Vagina (tissue), 2 donors: ENCODE measurements around the gene ERMN. TPM values are rescaled to one million over a fixed set of nuclear protein-coding genes. Genes with fewer than 3 reads are reported as not detected.

ENCODE experiments used
- DNase-seq, 2 donors: peaks; one replicate each; pipeline ENCODE4 v3.0.0-alpha.2; 2017; ENCODE audit errors: extremely low spot score in 2 of 2
- H3K27ac ChIP-seq: fragments of 200-600 bp; sonication (generic); one replicate; pipeline ENCODE4 v1.5.1; 2019
- H3K27me3 ChIP-seq: fragments of 200-600 bp; sonication (generic); one replicate; pipeline ENCODE4 v1.5.1; 2019
- H3K36me3 ChIP-seq, 2 donors: fragments of 200-600 bp; sonication (generic); one replicate each; pipeline ENCODE4 v1.5.1; 2017 to 2019
- H3K4me1 ChIP-seq: fragments of 200-600 bp; sonication (generic); one replicate; pipeline ENCODE4 v1.5.1; 2019
- H3K4me3 ChIP-seq, 2 donors: fragments of 200-600 bp; sonication (generic); 1 replicate in 1 of 2; 2 replicates in 1 of 2; pipeline ENCODE4 v1.5.1; 2016 to 2019
- H3K9me3 ChIP-seq: fragments of 200-600 bp; sonication (generic); one replicate; pipeline ENCODE4 v1.5.1; 2019
- POLR2A ChIP-seq, 2 donors: fragments of 450-650 bp; IDR thresholded peaks; one replicate each; pipeline ENCODE4 v1.6.1; 2017; ENCODE audit warnings: antibody characterized with exemption in 2 of 2, mild to moderate bottlenecking in 2 of 2, moderate library complexity in 2 of 2
- POLR2AphosphoS5 ChIP-seq, 2 donors: sonication (generic); formaldehyde crosslinking; IDR thresholded peaks; one replicate each; pipeline ENCODE4 v1.9.0; 2017; ENCODE audit warnings: antibody characterized with exemption in 2 of 2, mild to moderate bottlenecking in 2 of 2, low read depth in 1 of 2; ENCODE audit not compliant: insufficient read depth in 1 of 2
- intact Hi-C: fragments of 100-400 bp; cut with DNase I; formaldehyde crosslinking; loops from one replicate; pipeline ENCODE4 v1.15.1; 2023
- total RNA-seq: library from RNA; depleted of rRNA; stranded (reverse); fragments of >200 nt; gene quantifications from one replicate; pipeline ENCODE4 v1.2.3, GENCODE V29; 2016
- TF ChIP-seq, protein P1 (sequence below), 3 experiments: fragments of 450-650 bp in 2 of 3; fragments of 200-600 bp in 1 of 3; sonication (generic) in 1 of 3; IDR thresholded peaks; one replicate each; pipeline ENCODE4 v1.5.1; 2017 to 2019; ENCODE audit warnings: antibody characterized with exemption in 3 of 3, mild to moderate bottlenecking in 2 of 3, moderate library complexity in 2 of 3

Gene ERMN
- total RNA-seq, 1 donor from 2014 or later: not detected

DNA sequence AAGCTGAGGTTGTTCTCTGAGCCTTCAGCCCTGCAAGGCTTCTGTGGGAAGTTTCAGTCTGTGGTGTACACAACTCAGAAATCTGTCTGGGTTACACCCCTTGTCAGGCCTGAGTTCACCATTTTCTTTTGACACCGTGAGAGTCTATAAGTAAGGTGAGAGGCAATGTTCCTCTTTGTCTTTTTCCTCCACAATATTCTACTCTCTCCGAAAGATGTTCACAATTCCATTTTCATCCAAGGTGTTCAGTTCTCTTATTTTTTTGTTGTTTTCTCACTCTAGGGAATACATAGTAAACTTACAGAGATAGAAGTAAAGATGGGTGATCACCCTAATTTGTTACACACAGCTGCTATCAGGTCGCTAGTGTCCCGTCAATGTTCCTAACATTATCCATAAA is 3.2 kb downstream of the ERMN start:
- TF ChIP-seq POLR2AphosphoS5 (IDR thresholded peaks at IDR 0.05; ENCODE audit: insufficient read depth in 1 of 2, low read depth in 1 of 2): no peak
- TF ChIP-seq, protein P1, sequence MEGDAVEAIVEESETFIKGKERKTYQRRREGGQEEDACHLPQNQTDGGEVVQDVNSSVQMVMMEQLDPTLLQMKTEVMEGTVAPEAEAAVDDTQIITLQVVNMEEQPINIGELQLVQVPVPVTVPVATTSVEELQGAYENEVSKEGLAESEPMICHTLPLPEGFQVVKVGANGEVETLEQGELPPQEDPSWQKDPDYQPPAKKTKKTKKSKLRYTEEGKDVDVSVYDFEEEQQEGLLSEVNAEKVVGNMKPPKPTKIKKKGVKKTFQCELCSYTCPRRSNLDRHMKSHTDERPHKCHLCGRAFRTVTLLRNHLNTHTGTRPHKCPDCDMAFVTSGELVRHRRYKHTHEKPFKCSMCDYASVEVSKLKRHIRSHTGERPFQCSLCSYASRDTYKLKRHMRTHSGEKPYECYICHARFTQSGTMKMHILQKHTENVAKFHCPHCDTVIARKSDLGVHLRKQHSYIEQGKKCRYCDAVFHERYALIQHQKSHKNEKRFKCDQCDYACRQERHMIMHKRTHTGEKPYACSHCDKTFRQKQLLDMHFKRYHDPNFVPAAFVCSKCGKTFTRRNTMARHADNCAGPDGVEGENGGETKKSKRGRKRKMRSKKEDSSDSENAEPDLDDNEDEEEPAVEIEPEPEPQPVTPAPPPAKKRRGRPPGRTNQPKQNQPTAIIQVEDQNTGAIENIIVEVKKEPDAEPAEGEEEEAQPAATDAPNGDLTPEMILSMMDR (IDR thresholded peaks at IDR 0.05): no peak
- no peak for TF ChIP-seq POLR2A (IDR thresholded peaks at IDR 0.05)
- no peak overlapping the region for H3K27ac ChIP-seq
- intact Hi-C loops: no loop called here

DNA sequence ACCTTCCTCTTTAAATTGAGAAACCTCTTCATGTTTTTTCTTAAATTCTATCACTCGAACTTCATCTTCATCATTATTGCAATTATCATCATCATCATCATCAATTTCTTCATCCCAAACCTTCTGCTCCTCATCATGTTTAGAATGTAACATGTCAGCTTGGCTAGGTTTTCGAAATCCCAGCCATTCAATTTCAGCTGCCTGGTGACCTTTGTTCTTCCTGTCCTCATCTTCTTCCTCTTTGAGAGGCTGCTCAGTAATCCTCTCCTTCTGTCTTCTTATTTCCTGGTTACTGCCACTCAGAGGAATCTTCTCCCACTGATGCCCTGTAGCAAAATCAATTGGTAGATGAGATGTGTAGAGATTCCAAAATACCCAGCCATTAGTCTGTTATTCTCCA is 4.2 kb downstream of the ERMN start:
- no peak overlapping the region for H3K4me3 ChIP-seq
- H3K4me1 ChIP-seq: no peaks in the 10 kb centered on the region
- intact Hi-C loops: no loop called here
- no peaks in the 10 kb centered on the region for H3K9me3 ChIP-seq
- H3K27me3 ChIP-seq: no peaks in the 10 kb centered on the region
- DNase-seq: no peak
- no peak overlapping the region for H3K27ac ChIP-seq
- TF ChIP-seq, protein P1 (IDR thresholded peaks at IDR 0.05): no peak
- TF ChIP-seq POLR2A (IDR thresholded peaks at IDR 0.05) (no peak), POLR2AphosphoS5 (IDR thresholded peaks at IDR 0.05; ENCODE audit: insufficient read depth in 1 of 2, low read depth in 1 of 2) (no peak)
- H3K36me3 ChIP-seq: no peaks in the 10 kb centered on the region

More for the DNA sequence above, 3.2 kb downstream of the ERMN start:
- DNase-seq: no peak
- H3K36me3 ChIP-seq: no peaks in the 10 kb centered on the region
- no peak overlapping the region for H3K4me3 ChIP-seq
- H3K4me1 ChIP-seq: no peaks in the 10 kb centered on the region
- H3K27me3 ChIP-seq: no peaks in the 10 kb centered on the region
- H3K9me3 ChIP-seq: no peaks in the 10 kb centered on the region

DNA sequence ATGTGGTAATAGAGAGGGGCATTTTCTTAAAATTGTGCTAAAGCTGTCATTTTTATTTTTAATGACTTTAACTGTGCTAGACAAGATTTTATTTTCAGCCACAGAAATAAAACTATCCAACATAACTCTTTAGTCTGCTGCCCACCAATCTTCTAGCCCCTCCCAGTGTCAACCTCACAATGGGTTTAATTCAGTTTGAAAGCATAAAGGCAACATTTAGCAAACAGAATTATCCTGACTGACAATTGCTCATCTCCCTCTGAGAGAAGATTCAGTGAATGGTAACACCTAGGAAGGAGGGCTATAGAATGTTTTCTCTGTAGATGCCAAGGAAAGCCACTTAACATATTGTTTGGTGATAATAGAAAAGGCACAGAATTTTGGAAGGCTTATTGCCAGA is 5.2 kb downstream of the ERMN start:
- intact Hi-C loops: no loop called here
- no peak for DNase-seq
- H3K9me3 ChIP-seq: no peaks in the 10 kb centered on the region

DNA sequence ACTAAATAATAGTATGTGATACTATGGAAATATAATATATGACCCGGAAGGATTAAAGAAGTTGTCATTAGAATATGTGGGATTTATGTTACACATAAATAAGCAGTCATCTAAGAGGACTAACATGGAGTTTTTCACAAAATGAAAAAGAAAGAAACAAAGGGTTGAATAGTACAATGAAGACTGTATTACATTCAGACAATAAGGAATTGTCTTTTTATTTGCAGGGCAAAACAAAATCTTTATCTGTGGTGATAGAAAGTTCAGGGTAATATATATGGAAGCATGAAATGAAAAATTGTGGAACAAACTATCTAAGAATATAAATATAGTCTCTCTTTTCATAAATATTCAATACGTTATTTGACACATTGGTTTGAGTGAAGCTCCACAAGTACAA is 5.8 kb downstream of the ERMN start:
- H3K36me3 ChIP-seq: no peaks in the 10 kb centered on the region
- H3K4me3 ChIP-seq: no peak overlapping the region
- H3K4me1 ChIP-seq: no peaks in the 10 kb centered on the region
- intact Hi-C loops: no loop called here
- TF ChIP-seq, protein P1 (IDR thresholded peaks at IDR 0.05): no peak
- TF ChIP-seq POLR2A (IDR thresholded peaks at IDR 0.05) (no peak), POLR2AphosphoS5 (IDR thresholded peaks at IDR 0.05; ENCODE audit: insufficient read depth in 1 of 2, low read depth in 1 of 2) (no peak)
- H3K9me3 ChIP-seq: no peaks in the 10 kb centered on the region
- DNase-seq: no peak
- no peak overlapping the region for H3K27ac ChIP-seq
- H3K27me3 ChIP-seq: no peaks in the 10 kb centered on the region

More for the DNA sequence above, 5.2 kb downstream of the ERMN start:
- H3K27me3 ChIP-seq: no peaks in the 10 kb centered on the region
- no peaks in the 10 kb centered on the region for H3K36me3 ChIP-seq
- TF ChIP-seq POLR2A (IDR thresholded peaks at IDR 0.05) (no peak), POLR2AphosphoS5 (IDR thresholded peaks at IDR 0.05; ENCODE audit: insufficient read depth in 1 of 2, low read depth in 1 of 2) (no peak)
- TF ChIP-seq, protein P1 (IDR thresholded peaks at IDR 0.05): no peak
- H3K4me3 ChIP-seq: no peak overlapping the region
- H3K4me1 ChIP-seq: no peaks in the 10 kb centered on the region
- H3K27ac ChIP-seq: no peak overlapping the region

DNA sequence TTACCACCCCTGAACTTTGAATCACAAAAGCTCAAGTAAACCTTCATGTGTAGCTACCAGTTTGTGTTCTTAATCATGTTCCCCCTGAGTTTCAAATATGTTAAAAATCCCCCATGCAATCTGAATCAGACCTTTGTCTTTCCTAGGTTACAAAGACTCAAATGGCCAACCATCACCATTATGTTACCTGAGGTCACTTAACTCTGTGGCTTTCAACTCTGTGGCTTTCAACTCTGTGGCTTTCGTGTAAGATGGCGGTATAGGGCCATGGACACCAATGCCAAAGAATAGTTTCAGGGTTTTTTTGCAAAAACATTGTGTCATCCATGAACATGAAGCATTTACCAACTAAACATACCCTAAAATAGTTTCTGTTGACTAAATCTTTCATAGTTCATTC is 6.7 kb downstream of the ERMN start:
- no peak overlapping the region for H3K4me3 ChIP-seq
- intact Hi-C loops: no loop called here
- no peak overlapping the region for H3K27ac ChIP-seq
- TF ChIP-seq POLR2AphosphoS5 (IDR thresholded peaks at IDR 0.05; ENCODE audit: insufficient read depth in 1 of 2, low read depth in 1 of 2): no peak
- no peak for TF ChIP-seq POLR2A (IDR thresholded peaks at IDR 0.05)
- TF ChIP-seq, protein P1 (IDR thresholded peaks at IDR 0.05): no peak
- H3K27me3 ChIP-seq: no peaks in the 10 kb centered on the region
- no peaks in the 10 kb centered on the region for H3K9me3 ChIP-seq
- no peaks in the 10 kb centered on the region for H3K36me3 ChIP-seq
- H3K4me1 ChIP-seq: no peaks in the 10 kb centered on the region
- no peak for DNase-seq
